Chondrocyte (in vitro differentiated cells): ENCODE data around the gene BTG1. TPM values are rescaled to one million over a fixed set of nuclear protein-coding genes. Genes with fewer than 3 reads are reported as not detected.

ENCODE experiments used
- DNase-seq: peaks from one replicate; pipeline ENCODE4 v3.0.0; 2021; ENCODE audit warnings: mixed read lengths, low spot score
- H3K27ac Mint-ChIP-seq: one replicate; pipeline ENCODE4 v1.8.0; 2021; ENCODE audit warnings: mild to moderate bottlenecking, moderate library complexity, mixed read lengths; ENCODE audit not compliant: unreplicated experiment
- H3K27me3 Mint-ChIP-seq: 2 replicates; pipeline ENCODE4 v1.8.0; 2021; ENCODE audit warnings: low read depth, mixed read lengths
- H3K36me3 Mint-ChIP-seq: 2 replicates; pipeline ENCODE4 v1.8.0; 2021; ENCODE audit warnings: low read depth, mixed read lengths
- H3K4me1 Mint-ChIP-seq: 2 replicates; pipeline ENCODE4 v1.8.0; 2021; ENCODE audit warnings: low read depth, mild to moderate bottlenecking, mixed read lengths
- H3K4me3 Mint-ChIP-seq: one replicate; pipeline ENCODE4 v1.8.0; 2021; ENCODE audit warnings: mild to moderate bottlenecking, moderate library complexity, mixed read lengths; ENCODE audit not compliant: unreplicated experiment
- H3K9me3 Mint-ChIP-seq: 2 replicates; pipeline ENCODE4 v1.8.0; 2021; ENCODE audit warnings: low read depth, mixed read lengths
- total RNA-seq: library from RNA; stranded (reverse); gene quantifications from 3 replicates; pipeline ENCODE4 v1.2.1, GENCODE V29; 2021
- TF ChIP-seq, protein P1 (sequence below): fragments of 200-600 bp; sonication (generic); IDR thresholded peaks from 2 replicates; pipeline ENCODE4 v1.5.0; 2021; ENCODE audit warnings: antibody characterized with exemption, mild to moderate bottlenecking, moderate library complexity

BTG1 gene
- total RNA-seq, 1 donor from 2014 or later: 53.6 TPM

DNA sequence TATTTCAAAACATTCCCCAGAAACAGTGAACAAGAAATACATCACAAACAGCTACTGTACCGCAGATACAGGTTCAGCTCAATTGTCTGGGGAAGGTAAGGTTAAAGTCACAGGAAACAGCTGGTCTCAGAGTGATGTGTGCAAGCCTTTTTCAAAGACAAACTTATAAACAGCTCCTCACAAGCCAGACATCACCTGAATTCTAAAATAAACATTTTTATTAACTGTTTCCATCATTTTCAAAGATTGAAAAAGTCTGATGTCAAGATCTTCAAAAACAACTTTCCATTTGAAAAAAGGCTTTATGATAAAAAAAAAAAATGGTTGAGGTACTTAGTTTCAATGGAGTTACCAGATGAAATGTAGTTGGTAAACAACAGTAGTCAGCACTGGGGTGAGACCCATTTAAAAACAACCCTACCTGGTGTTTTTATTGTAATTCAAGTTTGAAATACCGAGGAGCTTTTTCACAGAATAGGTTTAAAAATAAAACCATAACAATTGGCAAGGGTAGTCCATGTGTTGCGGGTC lies 4.0 kb downstream of the BTG1 start:
- Mint-ChIP-seq H3K36me3 (peaks cover 12% of the 10 kb centered on the region), H3K4me3 (peak overlapping the region; percentile 93), H3K27ac (peak overlapping the region; percentile 69), H3K27me3 (no peaks in the 10 kb centered on the region), H3K9me3 (no peaks in the 10 kb centered on the region), H3K4me1 (peaks cover 81% of the 10 kb centered on the region)
- TF ChIP-seq, protein P1, sequence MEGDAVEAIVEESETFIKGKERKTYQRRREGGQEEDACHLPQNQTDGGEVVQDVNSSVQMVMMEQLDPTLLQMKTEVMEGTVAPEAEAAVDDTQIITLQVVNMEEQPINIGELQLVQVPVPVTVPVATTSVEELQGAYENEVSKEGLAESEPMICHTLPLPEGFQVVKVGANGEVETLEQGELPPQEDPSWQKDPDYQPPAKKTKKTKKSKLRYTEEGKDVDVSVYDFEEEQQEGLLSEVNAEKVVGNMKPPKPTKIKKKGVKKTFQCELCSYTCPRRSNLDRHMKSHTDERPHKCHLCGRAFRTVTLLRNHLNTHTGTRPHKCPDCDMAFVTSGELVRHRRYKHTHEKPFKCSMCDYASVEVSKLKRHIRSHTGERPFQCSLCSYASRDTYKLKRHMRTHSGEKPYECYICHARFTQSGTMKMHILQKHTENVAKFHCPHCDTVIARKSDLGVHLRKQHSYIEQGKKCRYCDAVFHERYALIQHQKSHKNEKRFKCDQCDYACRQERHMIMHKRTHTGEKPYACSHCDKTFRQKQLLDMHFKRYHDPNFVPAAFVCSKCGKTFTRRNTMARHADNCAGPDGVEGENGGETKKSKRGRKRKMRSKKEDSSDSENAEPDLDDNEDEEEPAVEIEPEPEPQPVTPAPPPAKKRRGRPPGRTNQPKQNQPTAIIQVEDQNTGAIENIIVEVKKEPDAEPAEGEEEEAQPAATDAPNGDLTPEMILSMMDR: no peak
- DNase-seq: no peak

DNA sequence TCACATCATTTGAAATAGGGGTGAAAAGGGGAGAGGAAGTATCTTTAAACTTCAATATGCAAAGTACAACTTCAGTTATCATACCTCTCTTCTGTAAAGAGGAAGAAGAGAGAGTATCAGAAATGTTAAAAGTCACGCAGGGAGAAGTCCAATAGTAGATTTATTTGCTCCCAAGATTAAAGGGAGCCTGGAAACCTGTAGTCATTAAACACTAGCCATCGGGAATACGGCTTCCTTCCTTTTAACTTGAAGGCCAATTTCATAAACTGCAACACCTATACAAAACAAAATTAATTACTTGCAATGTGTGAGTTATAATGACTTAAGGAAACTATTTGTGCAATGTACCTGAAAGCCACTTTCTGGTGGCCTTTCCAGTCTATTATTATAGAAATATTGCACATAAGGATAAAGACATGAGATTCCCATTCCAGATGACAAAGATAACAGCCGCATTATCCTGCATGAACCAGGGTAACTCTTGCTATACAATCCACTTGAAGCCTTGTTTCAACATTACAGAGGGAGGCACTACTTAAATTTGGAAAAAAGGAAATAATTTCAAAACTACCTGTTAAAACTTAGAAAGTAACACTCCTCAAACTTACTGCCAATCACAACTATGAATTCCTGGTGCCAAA lies 4.6 kb downstream of the BTG1 start:
- Mint-ChIP-seq H3K4me1 (peaks cover 80% of the 10 kb centered on the region), H3K4me3 (peak overlapping the region; percentile 93), H3K36me3 (peaks cover 12% of the 10 kb centered on the region), H3K27ac (peak overlapping the region; percentile 69), H3K9me3 (no peaks in the 10 kb centered on the region), H3K27me3 (no peaks in the 10 kb centered on the region)
- TF ChIP-seq, protein P1: no peak
- DNase-seq: no peak

DNA sequence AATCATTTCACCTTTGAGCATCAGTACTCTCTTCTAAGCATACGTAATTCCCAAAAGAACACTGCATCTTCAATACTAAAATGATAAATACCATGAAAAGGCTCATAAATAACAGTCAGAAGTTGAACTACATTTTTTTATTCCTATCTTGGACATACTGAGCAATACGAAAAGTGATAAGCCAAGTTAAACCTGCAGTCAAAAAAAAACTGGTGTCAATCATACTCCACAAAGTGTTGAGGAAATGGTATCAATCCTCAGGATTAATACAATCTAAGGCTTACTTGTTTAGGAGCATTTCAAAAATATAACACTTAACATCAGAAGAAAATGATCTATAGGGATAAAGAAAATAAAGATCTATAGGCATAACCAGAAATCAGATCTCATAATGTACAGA lies 5.5 kb downstream of the BTG1 start:
- Mint-ChIP-seq H3K27ac (peak overlapping the region; percentile 65), H3K9me3 (no peaks in the 10 kb centered on the region), H3K36me3 (peaks cover 11% of the 10 kb centered on the region), H3K4me1 (peaks cover 83% of the 10 kb centered on the region), H3K4me3 (peak overlapping the region; percentile 93), H3K27me3 (no peaks in the 10 kb centered on the region)
- no peak for DNase-seq
- TF ChIP-seq, protein P1: no peak

DNA sequence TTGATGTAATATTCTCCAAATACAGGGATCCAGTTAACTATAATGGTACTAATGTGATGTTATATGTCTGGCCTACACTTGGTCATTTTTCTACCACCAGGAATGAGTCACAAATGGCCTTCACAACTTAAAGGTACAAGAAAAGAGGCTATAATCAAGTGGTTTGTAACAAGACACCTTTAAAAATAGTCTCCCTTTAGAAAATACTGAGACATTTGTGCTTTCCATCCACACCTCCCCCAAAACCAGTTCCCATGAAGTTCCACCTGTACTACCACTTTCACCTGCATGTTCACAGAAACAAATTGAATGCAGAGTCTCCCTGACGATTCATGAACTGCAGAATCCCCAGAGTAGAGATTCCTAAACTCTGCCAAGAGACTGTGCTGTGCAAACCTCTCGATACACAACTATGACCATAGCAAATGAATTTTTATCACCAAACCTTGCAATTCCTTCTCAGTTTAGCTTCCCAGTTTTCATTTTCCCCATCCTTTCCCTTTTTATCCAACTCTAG lies 6.0 kb downstream of the BTG1 start:
- H3K27me3 Mint-ChIP-seq: no peaks in the 10 kb centered on the region
- H3K36me3 Mint-ChIP-seq: peaks cover 11% of the 10 kb centered on the region
- H3K4me3 Mint-ChIP-seq: peak overlapping the region; percentile 93
- TF ChIP-seq, protein P1: no peak
- DNase-seq: no peak
- peak overlapping the region; percentile 65 for H3K27ac Mint-ChIP-seq
- H3K9me3 Mint-ChIP-seq: no peaks in the 10 kb centered on the region
- H3K4me1 Mint-ChIP-seq: peaks cover 88% of the 10 kb centered on the region

DNA sequence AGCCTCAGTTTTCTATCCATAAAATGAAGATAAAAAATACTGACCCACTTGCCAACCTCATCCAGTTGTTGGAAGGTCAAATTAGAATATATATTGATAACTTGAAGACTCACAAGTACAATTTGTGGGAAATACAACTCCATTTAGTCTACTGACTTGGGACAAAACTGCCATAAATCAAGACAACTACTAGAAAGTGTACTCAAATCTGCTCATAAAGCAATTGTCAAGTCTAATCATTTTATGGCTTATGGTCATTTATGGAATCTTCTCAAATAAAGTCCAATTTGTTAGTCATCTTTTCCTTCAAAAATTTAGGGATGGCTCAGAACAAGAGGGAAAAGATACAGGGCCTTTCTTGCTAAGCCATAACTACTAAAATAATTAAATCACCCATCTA lies 7.0 kb downstream of the BTG1 start:
- Mint-ChIP-seq H3K9me3 (no peaks in the 10 kb centered on the region), H3K27ac (peak overlapping the region; percentile 62), H3K36me3 (peaks cover 6% of the 10 kb centered on the region), H3K4me1 (peaks cover 93% of the 10 kb centered on the region), H3K4me3 (no peak overlapping the region), H3K27me3 (no peaks in the 10 kb centered on the region)
- DNase-seq: no peak
- TF ChIP-seq, protein P1: no peak
